ENCODE measurements around the gene ILDR1.

DNA sequence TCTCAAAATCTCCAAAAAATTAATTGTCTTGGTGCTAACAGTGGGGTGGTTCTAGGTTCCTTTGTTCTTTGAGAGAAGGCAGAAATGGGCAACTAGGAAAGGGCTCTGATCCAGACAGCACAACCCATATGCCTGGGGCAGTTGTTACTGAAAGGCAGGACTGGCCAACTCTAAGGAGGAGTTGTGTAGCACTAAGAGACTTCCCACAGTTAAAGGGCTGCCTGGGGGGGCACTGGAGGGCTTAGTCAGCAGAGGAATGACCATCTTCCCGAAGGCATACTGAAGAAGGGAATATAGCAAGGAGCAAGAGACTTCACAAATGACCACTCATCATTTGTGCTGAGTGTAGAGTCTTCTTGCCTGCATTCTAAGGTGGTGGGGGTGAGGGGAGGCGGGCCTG lies 15.8 kb downstream of the ILDR1 start:
- no peak for TF ChIP-seq SPI1 (IDR thresholded peaks at IDR 0.05; ENCODE audit: low read depth, low read length)
- TF ChIP-seq POLR2A (IDR thresholded peaks at IDR 0.05; ENCODE audit: low read depth, low read length): no peak
- no peak for TF ChIP-seq POLR2AphosphoS5 (IDR thresholded peaks at IDR 0.05; ENCODE audit: low read depth, low read length)
- TF ChIP-seq TAF1 (IDR thresholded peaks at IDR 0.05; ENCODE audit: low read depth, low read length): no peak
- TF ChIP-seq POU2F2 (IDR thresholded peaks at IDR 0.05; ENCODE audit: low read depth, low read length): no peak
